Measurements from ENCODE around the gene TMEM106C. TPM values are rescaled to one million over a fixed set of nuclear protein-coding genes. Genes with fewer than 3 reads are reported as not detected.

Gene TMEM106C
- polyA plus RNA-seq, 3 donors, result 8.7 to 9.7 (median 9.0) TPM

- no peak overlapping the region for H3K4me3 ChIP-seq (replicated peaks in 1 of 3; ENCODE audit: low read depth in 2 of 3, low read length in 3 of 3)
- intact Hi-C loops (cut with micrococcal nuclease), result loop anchor here in 1 of 2 donors (5.0 to 10.0 kb wide), 2 partner anchors 74 to 232 kb away; no protein-coding TSS in a partner anchor
- peaks cover 12 to 14% of the 10 kb centered on the region in 2 donors for H3K4me1 ChIP-seq (ENCODE audit: control insufficient read depth in 1 of 2, insufficient read depth in 2 of 2, low read length in 2 of 2)
- peak overlapping the region; percentile 62 for H2AFZ ChIP-seq (ENCODE audit: insufficient read depth, low read depth, low read length, poor library complexity, severe bottlenecking)
- H3K36me3 Mint-ChIP-seq, result no peaks in the 10 kb centered on the region
- H3K27ac Mint-ChIP-seq, result peak overlapping the region in 6 of 7 donors; percentile 47 to 84 (median 70)
- WGBS (ENCODE audit: insufficient coverage), result 29% methylated on average over 19 of the region's 27 CpGs
- peak overlapping the region; percentile 29 for H3K9ac ChIP-seq (ENCODE audit: insufficient read depth, low read length, poor library complexity, severe bottlenecking)
- H3K79me2 ChIP-seq (ENCODE audit: insufficient read depth, low read length), result no peaks in the 10 kb centered on the region
- H3K4me2 ChIP-seq (replicated peaks; ENCODE audit: extremely low read depth, low read length, poor library complexity, severe bottlenecking), result peak overlapping the region; percentile 31
- H3K9me3 ChIP-seq (replicated peaks in 1 of 2; ENCODE audit: control insufficient read depth in 1 of 2, insufficient read depth in 1 of 2, low read length in 2 of 2), result no peaks in the 10 kb centered on the region
- peak overlapping the region; percentile 66 to 80 for H3K4me3 Mint-ChIP-seq
- H3K9me3 Mint-ChIP-seq, result no peaks in the 10 kb centered on the region
- H4K20me1 ChIP-seq (ENCODE audit: insufficient read depth, low read length), result no peaks in the 10 kb centered on the region
- TF ChIP-seq CTCF (IDR thresholded peaks at IDR 0.05), result no peak
- H3K27me3 ChIP-seq (ENCODE audit: control insufficient read depth in 2 of 2, insufficient read depth in 2 of 2, low read length in 2 of 2), result peaks cover 0 to 5% of the 10 kb centered on the region in 2 donors
- H3K27me3 Mint-ChIP-seq (ENCODE audit: low read depth in 3 of 3), result peaks cover 8 to 17% (median 16%) of the 10 kb centered on the region in 3 donors
- peak overlapping the region; percentile 5 to 13 for H3K27ac ChIP-seq (ENCODE audit: low read depth in 1 of 2, low read length in 2 of 2)
- DNase-seq, result peak; percentile 41 to 51 (median 48)
- peaks cover 23% of the 10 kb centered on the region for H3K4me1 Mint-ChIP-seq
- no peaks in the 10 kb centered on the region for H3K36me3 ChIP-seq (replicated peaks in 1 of 2; ENCODE audit: control insufficient read depth in 1 of 2, insufficient read depth in 2 of 2, low read length in 2 of 2)
Observed at GRCh38 chr12:47946413-47947323, 16.7 kb upstream of the TMEM106C start.

GRCh38 chr12:47947341-47947740, 16.1 kb upstream of the TMEM106C start:
- peak overlapping the region; percentile 31 for H3K4me2 ChIP-seq (replicated peaks; ENCODE audit: extremely low read depth, low read length, poor library complexity, severe bottlenecking)
- intact Hi-C loops (cut with micrococcal nuclease), result loop anchor here in 1 of 2 donors (5.0 to 10.0 kb wide), 2 partner anchors 75 to 233 kb away; no protein-coding TSS in a partner anchor

More at GRCh38 chr12:47947341-47947740, 16.1 kb upstream of the TMEM106C start:
- 100% methylated on average over 7 of the region's 12 CpGs for WGBS (ENCODE audit: insufficient coverage)
- Mint-ChIP-seq H3K4me3 (no peak overlapping the region), H3K36me3 (no peaks in the 10 kb centered on the region), H3K27me3 (ENCODE audit: low read depth in 3 of 3) (peaks cover 6 to 15% (median 11%) of the 10 kb centered on the region in 3 donors), H3K4me1 (peaks cover 20% of the 10 kb centered on the region), H3K9me3 (no peaks in the 10 kb centered on the region), H3K27ac (peak overlapping the region in 1 of 7 donors; percentile 58)
- no peak overlapping the region for H3K27ac ChIP-seq (ENCODE audit: low read depth in 1 of 2, low read length in 2 of 2)
- no peaks in the 10 kb centered on the region for H3K9me3 ChIP-seq (replicated peaks in 1 of 2; ENCODE audit: control insufficient read depth in 1 of 2, insufficient read depth in 1 of 2, low read length in 2 of 2)
- H3K79me2 ChIP-seq (ENCODE audit: insufficient read depth, low read length), result no peaks in the 10 kb centered on the region
- no peak overlapping the region for H3K4me3 ChIP-seq (replicated peaks in 1 of 3; ENCODE audit: low read depth in 2 of 3, low read length in 3 of 3)
- no peak overlapping the region for H2AFZ ChIP-seq (ENCODE audit: insufficient read depth, low read depth, low read length, poor library complexity, severe bottlenecking)
- TF ChIP-seq CTCF (IDR thresholded peaks at IDR 0.05), result no peak
- peaks cover 12 to 14% of the 10 kb centered on the region in 2 donors for H3K4me1 ChIP-seq (ENCODE audit: control insufficient read depth in 1 of 2, insufficient read depth in 2 of 2, low read length in 2 of 2)
- no peaks in the 10 kb centered on the region for H3K27me3 ChIP-seq (ENCODE audit: control insufficient read depth in 2 of 2, insufficient read depth in 2 of 2, low read length in 2 of 2)
- no peaks in the 10 kb centered on the region for H3K36me3 ChIP-seq (replicated peaks in 1 of 2; ENCODE audit: control insufficient read depth in 1 of 2, insufficient read depth in 2 of 2, low read length in 2 of 2)
- DNase-seq, result no peak
- H4K20me1 ChIP-seq (ENCODE audit: insufficient read depth, low read length), result no peaks in the 10 kb centered on the region
- H3K9ac ChIP-seq (ENCODE audit: insufficient read depth, low read length, poor library complexity, severe bottlenecking), result no peak overlapping the region
